Kidney (tissue), 14 donors: ENCODE data around the gene CAMK2A. TPM values are rescaled to one million over a fixed set of nuclear protein-coding genes. Genes with fewer than 3 reads are reported as not detected.

ENCODE experiments used
- DNase-seq, 5 donors: peaks; one replicate each; pipeline ENCODE4 v3.0.0-alpha.2; 2013 to 2020
- FAIRE-seq: peaks from 2 replicates; lab custom pipeline; 2012; peaks lifted over from hg19 to GRCh38; lab: Jason Lieb, UNC
- H3K27ac ChIP-seq, 2 donors: one replicate each; pipeline ENCODE4 v1.7.0; 2013; ENCODE audit warnings: low read depth in 2 of 2, low read length in 2 of 2, inconsistent platforms in 1 of 2
- H3K27me3 ChIP-seq: one replicate; pipeline ENCODE4 v1.7.1; 2013; ENCODE audit warnings: low read length, inconsistent platforms; ENCODE audit not compliant: control insufficient read depth, insufficient read depth
- H3K36me3 ChIP-seq, 3 donors: one replicate each; pipeline versions ENCODE4 v1.7.0 to v1.7.1; 2013; ENCODE audit warnings: low read length in 3 of 3, control low read depth in 1 of 3, inconsistent platforms in 1 of 3; ENCODE audit not compliant: insufficient read depth in 3 of 3, control insufficient read depth in 2 of 3
- H3K4me1 ChIP-seq, 3 donors: one replicate each; pipeline versions ENCODE4 v1.7.0 to v1.7.1; 2013; ENCODE audit warnings: low read length in 3 of 3, inconsistent platforms in 1 of 3, low read depth in 1 of 3; ENCODE audit not compliant: control insufficient read depth in 2 of 3, insufficient read depth in 2 of 3
- H3K4me3 ChIP-seq, 3 donors: one replicate each; pipeline versions ENCODE4 v1.7.0 to v1.8.1; 2013; ENCODE audit warnings: low read length in 3 of 3, control low read depth in 1 of 3, inconsistent platforms in 1 of 3
- H3K9ac ChIP-seq, 3 donors: one replicate each; pipeline versions ENCODE4 v1.7.0 to v1.7.1; 2013; ENCODE audit warnings: low read length in 3 of 3, control low read depth in 1 of 3, inconsistent platforms in 1 of 3
- H3K9me3 ChIP-seq, 3 donors: one replicate each; pipeline versions ENCODE4 v1.7.0 to v1.7.1; 2013; ENCODE audit warnings: low read length in 3 of 3, control low read depth in 1 of 3, inconsistent platforms in 1 of 3; ENCODE audit not compliant: control insufficient read depth in 2 of 3, insufficient read depth in 1 of 3
- CTCF ChIP-seq: IDR thresholded peaks from 3 replicates; pipeline ENCODE4 v1.5.1; 2012; ENCODE audit warnings: mild to moderate bottlenecking, moderate library complexity, borderline replicate concordance; ENCODE audit not compliant: insufficient read depth; ENCODE audit errors: extremely low read depth
- intact Hi-C: fragments of 100-400 bp; cut with DNase I; formaldehyde crosslinking; loops from one replicate; pipeline ENCODE4 v1.11.1; 2022
- polyA plus RNA-seq: library from polyadenylated mRNA; stranded (reverse); fragments of 350-450 nt; fragmentation: Illumina TruSeq; extraction: RNeasy Lipid Tissue Mini Kit (QIAGEN cat#74804); gene quantifications from one replicate; pipeline ENCODE4 v1.2.3, GENCODE V29; 2014; ENCODE audit warnings: low read depth, low replicate concordance; ENCODE audit not compliant: insufficient read depth
- total RNA-seq: library from RNA; stranded (reverse); fragmentation: NEBNext Ultra II Directional; extraction: Animal tissue kit (Norgen Biotek cat#: 25700); gene quantifications from one replicate; pipeline ENCODE4 v1.2.1, GENCODE V29; 2021
- donor health status: control.
- donor health status: control.
- donor health status: control.
- donor health status: control.
- donor health status: control.
- donor health status: DM: yes; HTN: yes; CAD: no.
- donor health status: Normal renal cell carcinoma (clear cell type).

Gene CAMK2A
- total and polyA plus RNA-seq, 2 donors from 2014 or later = 0.28 to 0.90 TPM

- Histone ChIP-seq H3K9me3 (no peaks in the 10 kb centered on the region), H3K36me3 (no peaks in the 10 kb centered on the region), H3K9ac (no peak overlapping the region), H3K27me3 (peaks cover 3% of the 10 kb centered on the region), H3K4me3 (no peak overlapping the region), H3K27ac (no peak overlapping the region), H3K4me1 (peaks cover 3 to 13% (median 5%) of the 10 kb centered on the region in 3 donors)
- intact Hi-C loops = no loop called here
- DNase-seq (peak in 1 of 5 donors; percentile 76), FAIRE-seq (no peak)
- TF ChIP-seq CTCF = no peak
Observed at GRCh38 chr5:150299571-150300327, 10.2 kb upstream of the CAMK2A start.

GRCh38 chr5:150298701-150299451 lies 9.3 kb upstream of the CAMK2A start:
- Histone ChIP-seq H3K36me3 (no peaks in the 10 kb centered on the region), H3K9ac (no peak overlapping the region), H3K9me3 (no peaks in the 10 kb centered on the region), H3K4me1 (peaks cover 3 to 14% (median 5%) of the 10 kb centered on the region in 3 donors), H3K27ac (no peak overlapping the region), H3K4me3 (no peak overlapping the region), H3K27me3 (peaks cover 3% of the 10 kb centered on the region)
- FAIRE-seq = no peak
- no peak for DNase-seq
- no peak for TF ChIP-seq CTCF
- intact Hi-C loops = no loop called here

- Histone ChIP-seq H3K9me3 (no peaks in the 10 kb centered on the region), H3K27ac (no peak overlapping the region), H3K4me1 (peaks cover 0 to 11% (median under 1%) of the 10 kb centered on the region in 3 donors), H3K4me3 (no peak overlapping the region), H3K27me3 (peaks cover 3% of the 10 kb centered on the region), H3K36me3 (no peaks in the 10 kb centered on the region), H3K9ac (no peak overlapping the region)
- no peak for TF ChIP-seq CTCF
- FAIRE-seq = no peak
- intact Hi-C loops = no loop called here
- DNase-seq = no peak
Observed at GRCh38 chr5:150297934-150298595, 8.5 kb upstream of the CAMK2A start.
